ENCODE results near the gene TMEM42.

DNA sequence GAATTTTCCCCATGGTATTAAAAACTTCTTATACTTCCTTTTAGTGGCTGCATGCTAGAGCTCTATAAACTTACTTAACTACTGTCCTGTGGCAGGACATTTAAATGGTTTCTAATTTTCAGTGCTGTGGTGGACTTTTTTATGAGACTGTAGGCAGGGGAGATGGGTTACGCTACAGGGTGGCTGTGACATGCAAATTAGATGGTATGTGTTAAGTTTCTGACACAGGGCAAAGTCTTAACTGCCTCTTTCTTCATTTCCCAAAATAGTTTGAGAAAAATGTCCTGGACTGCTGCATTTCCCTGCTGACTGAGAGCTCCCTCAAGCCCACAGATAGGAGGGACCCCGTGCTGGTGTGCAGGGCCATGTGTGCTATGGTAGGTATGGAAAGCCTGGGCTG lies 34.7 kb downstream of the TMEM42 start:
- TF ChIP-seq EZH2 (IDR thresholded peaks at IDR 0.05; ENCODE audit: insufficient read depth, poor library complexity, severe bottlenecking) (no peak), EZH2phosphoT487 (IDR thresholded peaks at IDR 0.05; ENCODE audit: insufficient read depth, low read depth) (no peak)
